Naive B cell (primary cell): ENCODE data around the gene LPP. TPM values are rescaled to one million over a fixed set of nuclear protein-coding genes. Genes with fewer than 3 reads are reported as not detected.

Experiments
- ATAC-seq, 2 donors: fragments of 150-1000 bp; cut with Tn5 transposase; 2 replicates each; pipeline ENCODE4 v1.10.0; 2021; ENCODE audit warnings: low read depth in 2 of 2, mild to moderate bottlenecking in 2 of 2, moderate library complexity in 2 of 2
- DNase-seq: peaks from one replicate; pipeline ENCODE4 v3.0.0; 2022
- H3K27ac Mint-ChIP-seq, 6 donors: one replicate each; pipeline ENCODE4 v1.8.0; 2020 to 2022; ENCODE audit warnings: mild to moderate bottlenecking in 6 of 6, mixed read lengths in 6 of 6, moderate library complexity in 5 of 6, inconsistent platforms in 2 of 6
- H3K27me3 Mint-ChIP-seq, 3 donors: one replicate each; pipeline ENCODE4 v1.8.0; 2021 to 2022; ENCODE audit warnings: mixed read lengths in 3 of 3, mild to moderate bottlenecking in 1 of 3
- H3K36me3 Mint-ChIP-seq, 2 donors: one replicate each; pipeline ENCODE4 v1.8.0; 2020 to 2022; ENCODE audit warnings: mixed read lengths in 2 of 2, inconsistent platforms in 1 of 2, mild to moderate bottlenecking in 1 of 2
- H3K4me1 Mint-ChIP-seq, 3 donors: one replicate each; pipeline ENCODE4 v1.8.0; 2020 to 2022; ENCODE audit warnings: mixed read lengths in 3 of 3, inconsistent platforms in 1 of 3, mild to moderate bottlenecking in 1 of 3, moderate library complexity in 1 of 3
- H3K4me3 Mint-ChIP-seq, 8 donors: one replicate each; pipeline ENCODE4 v1.8.0; 2020 to 2022; ENCODE audit warnings: mild to moderate bottlenecking in 8 of 8, mixed read lengths in 8 of 8, moderate library complexity in 8 of 8, inconsistent platforms in 2 of 8
- H3K9me3 Mint-ChIP-seq, 7 donors: one replicate each; pipeline ENCODE4 v1.8.0; 2020 to 2022; ENCODE audit warnings: mixed read lengths in 7 of 7, mild to moderate bottlenecking in 5 of 7, inconsistent platforms in 2 of 7, moderate library complexity in 1 of 7
- polyA plus RNA-seq, 6 donors: library from polyadenylated mRNA; unstranded; fragments of 300-500 nt; fragmentation: Illumina TruSeq; gene quantifications; one replicate each; pipeline ENCODE4 v1.2.3, GENCODE V29; 2021; ENCODE audit warnings: low read depth in 6 of 6

LPP gene
- polyA plus RNA-seq, 6 donors from 2014 or later = 9.6 to 58.6 (median 25.4) TPM

- Mint-ChIP-seq H3K27me3 (no peaks in the 10 kb centered on the region), H3K4me1 (no peaks in the 10 kb centered on the region), H3K9me3 (no peaks in the 10 kb centered on the region), H3K27ac (no peak overlapping the region), H3K36me3 (peaks cover 23 to 40% of the 10 kb centered on the region in 2 donors), H3K4me3 (no peak overlapping the region)
- no peak for ATAC-seq
- no peak for DNase-seq
These were observed 721.5 kb downstream of the LPP start for GRCh38 chr3:188875413-188875812.

GRCh38 chr3:188876370-188876769 is 722.4 kb downstream of the LPP start:
- DNase-seq = no peak
- no peak overlapping the region for H3K27ac Mint-ChIP-seq

GRCh38 chr3:188877381-188877780 is 723.4 kb downstream of the LPP start:
- Mint-ChIP-seq H3K4me3 (no peak overlapping the region), H3K27me3 (no peaks in the 10 kb centered on the region), H3K4me1 (no peaks in the 10 kb centered on the region), H3K36me3 (peaks cover 27 to 47% of the 10 kb centered on the region in 2 donors), H3K9me3 (no peaks in the 10 kb centered on the region), H3K27ac (no peak overlapping the region)
- DNase-seq (no peak), ATAC-seq (no peak)

More at GRCh38 chr3:188876370-188876769, 722.4 kb downstream of the LPP start:
- H3K4me1 Mint-ChIP-seq = no peaks in the 10 kb centered on the region
- no peaks in the 10 kb centered on the region for H3K9me3 Mint-ChIP-seq
- H3K4me3 Mint-ChIP-seq = no peak overlapping the region
- no peak for ATAC-seq
- peaks cover 30 to 45% of the 10 kb centered on the region in 2 donors for H3K36me3 Mint-ChIP-seq
- no peaks in the 10 kb centered on the region for H3K27me3 Mint-ChIP-seq

- H3K4me1 Mint-ChIP-seq = no peaks in the 10 kb centered on the region
- H3K36me3 Mint-ChIP-seq = peaks cover 28 to 44% of the 10 kb centered on the region in 2 donors
- H3K27ac Mint-ChIP-seq = peak overlapping the region in 1 of 6 donors; percentile 47
- DNase-seq (no peak), ATAC-seq (no peak)
- H3K4me3 Mint-ChIP-seq = no peak overlapping the region
- no peaks in the 10 kb centered on the region for H3K27me3 Mint-ChIP-seq
- H3K9me3 Mint-ChIP-seq = no peaks in the 10 kb centered on the region
These were observed 724.1 kb downstream of the LPP start for GRCh38 chr3:188878076-188878475.

DNA sequence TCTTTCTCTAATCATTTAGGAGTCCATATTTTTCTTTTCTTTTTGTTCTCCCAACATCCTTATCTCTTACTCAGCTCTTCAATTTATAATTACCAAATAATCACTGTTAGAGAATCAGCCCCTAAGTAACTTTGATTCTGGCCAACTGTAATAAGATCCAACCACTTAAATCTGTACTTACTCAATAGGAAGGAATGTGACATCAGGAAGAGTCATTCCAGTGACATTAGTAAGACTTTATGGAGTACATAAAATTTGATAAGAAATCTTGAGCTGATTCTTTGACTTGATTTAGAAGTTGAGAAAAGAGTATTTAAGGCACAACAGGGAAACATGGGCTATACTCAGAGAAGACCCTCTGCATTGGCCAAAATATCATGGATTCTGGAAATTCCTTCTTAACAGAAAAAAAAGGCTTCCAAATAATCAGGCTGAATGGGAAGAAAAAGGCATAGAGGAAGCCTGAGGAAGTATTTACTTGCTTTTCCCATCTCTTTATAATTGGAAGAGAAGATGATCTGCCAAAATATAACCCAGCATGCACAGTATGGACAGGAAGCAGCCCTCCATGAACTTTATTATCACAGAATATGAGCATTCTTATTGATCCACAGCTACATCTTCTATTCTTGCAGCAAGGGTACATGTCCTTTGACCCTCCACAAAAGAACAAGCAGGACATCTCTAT is 728.1 kb downstream of the LPP start:
- DNase-seq (no peak), ATAC-seq (no peak)
- Mint-ChIP-seq H3K4me3 (no peak overlapping the region), H3K36me3 (peaks cover 23% of the 10 kb centered on the region in 2 donors), H3K9me3 (no peaks in the 10 kb centered on the region), H3K27me3 (no peaks in the 10 kb centered on the region), H3K27ac (peak overlapping the region in 1 of 6 donors; percentile 51), H3K4me1 (no peaks in the 10 kb centered on the region)

DNA sequence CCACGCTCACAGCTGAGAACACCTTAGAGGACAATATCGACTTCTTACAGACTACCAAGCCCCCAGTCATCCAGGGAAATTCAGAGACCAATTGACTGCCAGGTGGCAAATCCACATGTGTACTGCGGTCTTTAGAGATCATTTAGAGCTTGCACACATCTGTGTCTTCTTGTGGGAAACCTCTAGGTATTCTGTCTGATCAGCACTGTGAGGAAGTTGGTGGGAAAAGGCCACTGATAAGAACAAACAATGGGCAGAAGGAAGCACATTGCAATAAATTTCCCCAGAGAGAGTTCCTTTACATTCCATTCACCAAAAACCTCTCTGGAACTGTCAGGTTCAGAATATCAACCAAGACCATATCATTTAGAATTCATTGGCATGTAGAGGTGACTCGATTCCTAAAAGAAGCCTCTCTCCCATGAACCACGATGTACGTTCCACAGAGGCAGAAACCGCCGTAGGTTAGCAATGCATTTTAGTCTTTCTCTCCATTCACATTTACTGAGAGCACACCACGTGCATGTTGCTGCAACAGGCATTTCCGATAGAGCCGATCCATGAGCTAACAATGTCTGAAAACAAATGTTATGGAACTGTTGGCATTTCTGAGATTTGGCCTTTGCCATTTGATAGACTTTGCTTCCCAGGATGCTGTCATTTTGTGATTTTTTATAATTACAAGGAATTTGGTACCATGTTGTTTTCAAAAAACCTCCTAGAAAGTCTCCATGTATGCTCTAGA is 730.5 kb downstream of the LPP start:
- H3K27me3 Mint-ChIP-seq = no peaks in the 10 kb centered on the region
- DNase-seq (no peak), ATAC-seq (no peak)
- peaks cover 0 to 4% (median 0%) of the 10 kb centered on the region in 7 donors for H3K9me3 Mint-ChIP-seq
- H3K4me1 Mint-ChIP-seq = peaks cover 0 to 3% (median 0%) of the 10 kb centered on the region in 3 donors
- H3K4me3 Mint-ChIP-seq = no peak overlapping the region
- peaks cover 24 to 28% of the 10 kb centered on the region in 2 donors for H3K36me3 Mint-ChIP-seq
- H3K27ac Mint-ChIP-seq = no peak overlapping the region

DNA sequence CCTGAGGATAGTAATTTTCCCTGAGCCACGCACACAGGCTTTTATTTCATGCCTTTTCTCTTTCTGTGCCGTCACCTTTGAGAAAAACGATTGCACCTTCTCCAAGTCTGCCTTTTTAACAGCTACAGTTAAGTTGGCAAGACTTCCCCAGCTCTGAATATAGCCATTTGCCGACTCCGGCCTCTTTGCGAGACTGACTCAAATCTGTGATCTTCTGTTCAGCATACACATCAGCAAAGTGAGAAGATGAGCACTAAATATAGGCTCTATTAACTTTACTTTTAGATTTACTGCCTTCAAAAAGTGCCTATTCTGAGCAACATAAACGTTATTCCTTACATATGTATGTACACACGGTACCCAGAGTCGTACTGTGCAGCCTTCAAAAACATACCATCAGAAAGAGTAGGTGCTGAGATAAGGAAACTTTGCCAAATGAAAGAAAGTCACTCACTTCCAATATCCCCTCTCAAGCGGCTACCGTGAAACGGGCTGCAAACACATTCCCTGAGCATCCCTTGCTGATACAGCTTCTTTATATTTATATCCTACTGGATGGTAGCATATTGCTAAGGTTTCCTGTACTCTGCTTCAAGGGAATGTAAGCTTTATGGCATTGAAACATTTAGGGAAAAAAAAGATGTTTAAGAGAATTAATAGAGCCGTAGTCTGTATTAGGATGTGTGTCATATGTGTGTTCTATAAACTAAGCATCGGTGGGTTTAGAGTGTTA is 734.5 kb downstream of the LPP start:
- no peak for DNase-seq
- no peaks in the 10 kb centered on the region for H3K27me3 Mint-ChIP-seq
- H3K4me3 Mint-ChIP-seq = no peak overlapping the region
- ATAC-seq = no peak
- H3K9me3 Mint-ChIP-seq = peaks cover 0 to 4% (median 0%) of the 10 kb centered on the region in 7 donors
- peak overlapping the region in 2 of 6 donors; percentile 1 to 34 for H3K27ac Mint-ChIP-seq
- peaks cover 6 to 12% of the 10 kb centered on the region in 2 donors for H3K36me3 Mint-ChIP-seq
- peaks cover 0 to 3% (median 0%) of the 10 kb centered on the region in 3 donors for H3K4me1 Mint-ChIP-seq

- no peak for ATAC-seq
- Mint-ChIP-seq H3K4me3 (no peak overlapping the region), H3K9me3 (peaks cover 0 to 4% (median 0%) of the 10 kb centered on the region in 7 donors), H3K27me3 (no peaks in the 10 kb centered on the region), H3K4me1 (peaks cover 0 to 3% (median 0%) of the 10 kb centered on the region in 3 donors), H3K27ac (peak overlapping the region in 2 of 6 donors; percentile 1 to 34), H3K36me3 (peaks cover 6 to 12% of the 10 kb centered on the region in 2 donors)
- no peak for DNase-seq
These were observed 735.1 kb downstream of the LPP start for GRCh38 chr3:188889054-188889491.

DNA sequence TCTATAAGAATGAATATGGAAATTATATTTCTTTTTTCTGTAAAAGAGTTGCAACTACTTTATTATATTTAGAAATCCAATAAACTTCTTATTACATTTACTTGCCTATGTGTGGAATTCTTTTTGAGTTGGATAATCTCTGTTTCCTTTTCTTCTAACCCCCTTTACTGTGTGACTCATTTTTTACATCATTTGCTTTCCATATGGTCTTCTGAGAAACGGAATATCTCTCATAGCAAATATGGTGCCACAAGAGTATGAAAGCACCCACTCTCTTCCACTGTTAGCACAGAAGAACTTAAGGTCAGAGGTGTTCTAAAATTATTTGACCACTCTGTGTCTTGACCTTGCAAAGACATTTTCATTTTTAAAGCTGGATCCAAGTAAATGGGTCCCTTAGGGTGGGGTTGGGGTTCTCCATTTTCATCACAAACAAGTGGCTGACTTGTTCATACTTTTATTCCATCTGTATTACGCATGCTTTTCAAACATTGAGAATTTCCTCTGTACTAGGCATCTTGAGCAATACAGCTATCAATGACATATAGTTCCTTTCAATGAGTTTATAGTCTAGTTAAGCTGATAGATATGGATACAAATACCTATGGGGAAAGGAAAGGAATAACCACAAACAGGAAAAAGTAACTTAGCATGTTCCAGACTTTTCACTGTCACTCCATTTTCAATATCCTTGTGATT is 736.8 kb downstream of the LPP start:
- ATAC-seq (no peak), DNase-seq (no peak)
- Mint-ChIP-seq H3K4me1 (peaks cover 0 to 3% (median 0%) of the 10 kb centered on the region in 3 donors), H3K36me3 (peaks cover 6 to 12% of the 10 kb centered on the region in 2 donors), H3K27ac (peak overlapping the region in 1 of 6 donors; percentile 0), H3K27me3 (no peaks in the 10 kb centered on the region), H3K9me3 (peaks cover 0 to 4% (median 0%) of the 10 kb centered on the region in 7 donors), H3K4me3 (no peak overlapping the region)

GRCh38 chr3:188899881-188900280 is 745.9 kb downstream of the LPP start:
- peak overlapping the region in 2 of 6 donors; percentile 41 to 61 for H3K27ac Mint-ChIP-seq
- no peaks in the 10 kb centered on the region for H3K4me1 Mint-ChIP-seq
- peaks cover 0 to 6% of the 10 kb centered on the region in 2 donors for H3K36me3 Mint-ChIP-seq
- H3K27me3 Mint-ChIP-seq = no peaks in the 10 kb centered on the region
- no peak overlapping the region for H3K4me3 Mint-ChIP-seq
- ATAC-seq (no peak), DNase-seq (no peak)
- no peaks in the 10 kb centered on the region for H3K9me3 Mint-ChIP-seq

DNA sequence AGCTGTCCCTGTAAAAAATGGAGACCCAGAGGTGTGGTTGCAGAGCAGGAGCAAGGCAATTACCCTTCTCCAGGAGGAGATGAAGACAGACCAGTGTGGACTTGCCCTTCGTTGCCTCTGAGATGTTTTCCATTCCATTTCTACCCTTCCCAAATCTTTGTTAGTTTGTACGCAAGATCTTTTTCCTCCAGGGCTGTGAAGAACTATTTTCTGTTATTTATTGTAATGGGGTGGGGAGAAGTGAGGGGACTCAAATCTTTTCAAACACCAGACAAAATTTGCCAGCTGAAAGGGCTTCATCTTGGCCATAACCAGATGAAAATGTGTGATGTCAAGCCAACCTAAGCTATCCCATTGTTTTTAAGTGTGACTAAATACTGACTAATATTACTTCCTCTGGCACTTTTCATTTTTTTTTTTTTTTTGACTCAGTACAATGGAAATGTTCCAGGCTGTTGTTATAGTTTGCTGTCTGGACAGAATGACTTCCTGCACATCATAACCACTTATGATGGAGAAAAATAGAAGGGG is 746.5 kb downstream of the LPP start:
- Mint-ChIP-seq H3K36me3 (peaks cover 0 to 6% of the 10 kb centered on the region in 2 donors), H3K9me3 (peaks cover 0 to 2% (median 0%) of the 10 kb centered on the region in 7 donors), H3K4me3 (no peak overlapping the region), H3K27ac (no peak overlapping the region), H3K4me1 (no peaks in the 10 kb centered on the region), H3K27me3 (no peaks in the 10 kb centered on the region)
- DNase-seq (no peak), ATAC-seq (no peak)

- ATAC-seq = no peak
- peaks cover 0 to 6% of the 10 kb centered on the region in 2 donors for H3K36me3 Mint-ChIP-seq
- peaks cover 0 to 2% (median 0%) of the 10 kb centered on the region in 7 donors for H3K9me3 Mint-ChIP-seq
- H3K27ac Mint-ChIP-seq = no peak overlapping the region
- no peaks in the 10 kb centered on the region for H3K27me3 Mint-ChIP-seq
- H3K4me1 Mint-ChIP-seq = no peaks in the 10 kb centered on the region
- no peak for DNase-seq
- no peak overlapping the region for H3K4me3 Mint-ChIP-seq
These were observed 747.2 kb downstream of the LPP start for GRCh38 chr3:188901126-188901525.
